NCI-H2107 (cell line): ENCODE results near the gene TMEM121B.

ENCODE experiments used
- DNase-seq: peaks from one replicate; lab custom pipeline; 2025; lab: John Stamatoyannopoulos, UW

Gene TMEM121B

DNA sequence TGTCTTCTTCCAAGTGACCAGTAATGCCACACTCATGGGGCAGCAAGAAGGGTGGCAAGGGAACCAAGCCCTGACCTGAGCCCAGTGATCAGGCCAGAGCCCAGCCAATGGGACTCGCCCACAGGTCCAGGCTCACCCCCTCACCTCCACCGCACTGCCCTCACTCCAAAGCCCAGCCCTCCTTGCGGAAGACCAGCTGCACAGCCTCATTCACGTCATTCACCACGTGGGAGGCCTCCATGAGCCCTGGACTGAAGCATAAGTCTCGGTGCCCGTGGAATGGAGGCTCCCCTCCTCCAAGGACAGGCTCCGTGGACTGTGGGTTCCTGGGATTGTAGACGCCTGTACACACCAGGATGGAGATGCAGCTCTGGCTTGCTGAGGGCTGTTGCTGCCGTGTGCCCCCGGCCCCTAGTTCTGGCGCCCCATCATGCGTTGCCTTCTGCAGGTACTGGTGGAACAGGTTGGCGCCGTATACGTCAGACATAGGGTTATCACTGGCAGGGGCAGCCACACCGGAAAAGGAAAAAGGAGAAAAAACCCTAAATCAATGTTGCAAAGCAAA is 16.8 kb upstream of the TMEM121B start:
- no peak for DNase-seq

DNA sequence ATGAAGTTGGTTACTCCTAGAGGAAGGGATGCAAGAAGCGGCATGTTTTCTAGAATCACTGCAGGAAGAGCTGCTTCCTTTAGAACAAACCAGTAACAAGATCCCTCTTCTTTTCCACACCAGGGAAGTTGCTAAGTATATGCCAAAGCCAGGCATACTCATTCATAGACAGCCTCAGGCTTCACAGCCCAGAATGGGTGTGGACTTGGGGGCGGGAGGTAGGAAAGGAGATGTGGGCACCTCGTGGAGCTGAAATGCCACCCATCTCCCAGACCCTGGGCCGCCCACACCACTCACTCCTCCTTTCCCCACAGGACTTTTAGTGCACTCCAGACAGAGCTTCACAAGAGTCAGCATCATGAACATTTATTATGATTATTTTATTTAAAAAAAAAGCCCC is 16.0 kb upstream of the TMEM121B start:
- no peak for DNase-seq

- no peak for DNase-seq
These were observed 14.1 kb upstream of the TMEM121B start for GRCh38 chr22:17135153-17135760.

- no peak for DNase-seq
These were observed 12.0 kb upstream of the TMEM121B start for GRCh38 chr22:17133137-17133536.

DNA sequence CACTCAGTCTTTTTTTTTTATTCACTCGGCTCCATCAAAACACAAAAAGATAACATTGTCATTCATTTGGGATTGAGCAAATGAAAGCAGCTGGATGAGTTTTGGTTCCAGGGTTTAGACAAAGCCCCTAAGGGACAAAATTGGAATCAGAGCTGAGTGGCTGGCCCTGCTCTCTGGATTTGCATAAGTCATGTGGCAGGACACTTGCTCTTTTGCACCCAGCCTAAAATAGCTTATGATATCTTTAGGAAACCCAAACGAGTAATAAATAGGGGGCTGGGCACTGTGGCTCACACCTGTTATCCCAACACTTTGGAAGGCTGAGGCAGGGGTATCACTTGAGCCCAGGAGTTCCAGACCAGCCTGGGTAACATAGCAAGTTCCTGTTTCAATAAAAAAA is 11.0 kb upstream of the TMEM121B start:
- DNase-seq: no peak

DNA sequence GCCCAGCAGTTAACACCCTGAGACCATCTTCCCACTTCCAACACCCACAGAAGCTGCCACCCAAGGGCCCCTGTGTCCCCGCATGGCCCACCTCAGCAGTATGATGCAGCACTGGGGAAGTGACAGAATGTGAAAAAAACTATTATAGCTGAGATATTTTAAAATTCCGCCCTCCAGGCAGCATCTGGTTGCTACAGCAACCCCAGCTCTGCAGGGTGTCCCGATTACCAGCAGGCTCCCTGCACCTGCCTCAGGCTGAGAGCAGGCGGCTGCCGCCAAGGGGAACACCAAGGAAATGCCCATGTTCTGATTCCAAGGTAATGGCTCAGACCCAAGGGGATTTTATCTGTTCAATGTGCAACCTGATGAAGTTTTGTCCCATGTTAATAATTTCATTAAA is 10.5 kb upstream of the TMEM121B start:
- DNase-seq: no peak

DNA sequence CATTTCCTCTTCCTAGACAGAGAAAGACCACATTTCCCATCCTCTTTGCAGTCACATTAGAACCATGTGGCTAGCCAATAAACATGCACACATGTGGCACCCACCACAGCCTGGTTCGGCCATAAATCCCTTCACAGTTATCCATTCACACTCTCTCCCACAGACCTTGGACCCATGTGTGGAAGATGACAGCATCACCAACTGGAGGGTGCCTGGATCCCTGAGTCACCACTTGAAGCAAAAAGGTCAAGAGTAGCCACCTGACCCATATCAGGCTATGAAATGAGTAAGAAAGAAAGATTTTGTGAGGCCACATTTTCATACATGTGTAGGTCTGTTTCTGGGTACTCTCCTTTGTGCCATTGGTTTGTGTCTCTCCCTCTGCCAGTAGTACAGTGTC is 9.0 kb upstream of the TMEM121B start:
- no peak for DNase-seq

GRCh38 chr22:17120711-17121232 is 388 bp downstream of the TMEM121B start:
- no peak for DNase-seq

DNA sequence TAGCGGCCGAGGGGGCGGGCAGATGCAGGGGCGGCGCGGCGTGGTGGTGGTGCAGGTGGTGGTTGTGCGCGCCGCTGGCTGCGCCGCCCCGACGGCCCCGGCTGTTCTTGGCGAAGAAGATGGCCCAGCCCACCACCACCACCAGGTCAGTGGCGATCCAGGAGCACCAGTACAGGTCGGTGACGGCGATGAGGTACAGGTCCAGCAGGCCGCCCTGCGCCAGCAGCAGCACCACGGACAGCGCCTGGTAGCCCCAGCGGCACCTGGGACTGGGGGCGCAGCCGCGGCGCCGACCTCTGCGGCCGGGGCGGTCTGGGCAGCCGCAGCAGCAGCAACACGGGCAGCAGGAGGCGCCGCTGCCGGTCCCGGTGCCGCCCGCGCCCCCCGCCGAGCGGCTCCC is 879 bp downstream of the TMEM121B start:
- no peak for DNase-seq

DNA sequence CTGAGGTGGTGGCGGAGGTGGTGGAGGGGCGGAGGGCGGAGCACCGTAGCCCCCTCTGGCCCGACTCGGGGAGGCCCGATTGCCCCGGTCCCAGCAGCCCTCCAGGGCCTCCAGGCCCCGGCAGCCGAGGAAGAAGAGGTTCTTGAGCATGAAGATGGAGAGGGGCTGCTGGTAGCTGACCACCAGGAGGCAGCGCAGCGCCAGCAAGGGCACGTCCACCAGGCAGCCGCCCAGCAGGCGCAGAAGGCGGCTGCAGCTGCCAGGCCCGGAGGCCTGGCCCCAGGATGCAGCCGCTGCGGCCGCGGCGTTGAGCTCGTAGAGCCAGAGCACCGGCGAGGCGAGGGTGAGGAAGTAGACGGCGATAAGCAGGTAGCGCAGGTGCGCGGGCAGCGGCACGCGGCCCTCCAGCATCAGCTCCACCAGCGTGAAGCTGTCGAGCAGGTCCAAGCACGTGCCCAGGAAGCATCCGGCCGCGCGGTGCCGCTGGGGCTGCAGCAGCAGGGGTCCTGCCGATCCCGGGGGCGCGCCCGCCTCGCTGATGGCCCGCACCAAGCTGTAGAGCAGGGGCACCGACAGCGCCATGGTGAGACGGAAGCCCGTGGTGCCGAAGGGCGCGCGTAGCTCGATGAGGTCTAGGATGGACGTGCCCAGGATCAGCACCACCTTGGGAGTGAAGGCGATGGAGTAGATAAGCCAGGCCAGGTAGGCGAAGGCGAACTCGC is 1.5 kb downstream of the TMEM121B start:
- DNase-seq: no peak

DNA sequence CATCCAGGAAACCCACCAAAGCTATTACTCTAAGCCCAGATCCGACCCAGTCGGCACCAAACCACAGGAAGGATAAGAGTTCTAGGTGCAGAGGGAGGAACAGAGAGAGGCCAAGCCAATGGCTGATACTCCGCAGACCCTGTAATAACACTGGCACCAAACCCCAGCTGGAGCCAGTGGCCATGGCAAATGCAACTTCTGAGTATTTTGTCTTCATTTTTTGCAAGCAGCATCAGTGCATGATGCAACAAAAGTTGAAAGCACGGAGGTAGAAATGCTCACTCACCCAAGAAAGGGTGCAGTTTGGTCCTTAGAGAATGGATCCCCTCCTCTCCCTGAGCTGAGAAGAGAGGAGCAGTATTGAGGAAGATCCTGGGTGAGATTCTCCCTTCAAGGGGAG is 2.8 kb downstream of the TMEM121B start:
- no peak for DNase-seq

DNA sequence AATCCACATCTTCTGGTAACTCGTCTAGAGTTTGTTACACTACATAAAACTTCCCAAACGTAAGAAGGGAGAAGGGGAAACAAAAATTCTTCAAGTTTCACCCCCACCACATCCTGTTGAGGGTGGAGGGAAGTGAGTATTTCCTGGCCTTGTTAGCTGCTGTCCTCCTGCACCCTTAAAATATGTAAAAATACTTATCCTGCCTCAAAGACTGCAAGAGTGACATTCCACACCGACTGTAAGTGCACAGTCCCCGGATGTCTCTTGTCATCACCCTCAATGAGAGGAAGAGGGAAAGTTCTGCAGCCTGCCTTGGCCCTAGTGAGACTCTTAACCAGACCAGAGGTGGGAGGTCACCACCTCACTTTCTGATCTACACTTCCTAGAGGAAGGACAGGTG is 3.3 kb downstream of the TMEM121B start:
- DNase-seq: no peak

- DNase-seq: no peak
These were observed 3.8 kb downstream of the TMEM121B start for GRCh38 chr22:17117400-17117799.

DNA sequence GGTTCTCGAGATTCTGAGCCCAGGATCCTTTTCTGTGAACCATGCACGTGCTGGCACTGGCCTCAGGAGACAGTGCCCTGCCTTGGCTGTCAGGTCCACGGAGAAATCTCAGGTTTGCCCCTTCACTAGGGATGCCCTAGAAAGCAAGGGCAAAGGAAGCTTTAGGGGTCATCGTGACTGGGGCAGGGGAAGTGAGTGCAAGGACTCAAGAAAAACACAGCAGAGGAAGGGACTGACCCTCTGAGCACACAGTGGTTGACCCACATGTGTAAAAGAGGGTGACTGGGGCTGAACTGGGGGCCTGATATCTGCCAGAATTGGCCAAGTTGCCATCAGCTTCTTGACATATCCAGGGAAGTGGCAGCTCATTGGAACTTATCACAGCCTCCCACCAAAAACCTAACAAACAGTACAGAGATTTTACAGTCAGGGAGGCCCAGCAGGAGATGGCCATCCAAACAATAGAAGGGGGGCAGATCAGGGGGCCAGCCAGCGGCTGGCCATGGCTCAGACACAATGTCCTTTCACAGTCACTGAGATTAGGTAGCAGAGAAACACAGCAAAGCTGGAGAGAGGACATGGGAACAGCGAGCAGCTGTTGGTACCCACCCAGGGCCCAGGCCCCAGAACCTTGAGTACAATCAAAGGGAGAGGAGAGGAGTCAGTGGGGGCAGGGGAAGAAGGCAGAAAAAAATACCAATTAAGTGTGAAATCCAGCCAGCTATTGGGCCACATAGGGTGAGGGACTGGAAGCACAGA is 4.4 kb downstream of the TMEM121B start:
- DNase-seq: no peak

- no peak for DNase-seq
These were observed 5.1 kb downstream of the TMEM121B start for GRCh38 chr22:17115945-17116565.

- no peak for DNase-seq
These were observed 5.9 kb downstream of the TMEM121B start for GRCh38 chr22:17115236-17115635.

GRCh38 chr22:17114898-17115235 is 6.3 kb downstream of the TMEM121B start:
- no peak for DNase-seq

DNA sequence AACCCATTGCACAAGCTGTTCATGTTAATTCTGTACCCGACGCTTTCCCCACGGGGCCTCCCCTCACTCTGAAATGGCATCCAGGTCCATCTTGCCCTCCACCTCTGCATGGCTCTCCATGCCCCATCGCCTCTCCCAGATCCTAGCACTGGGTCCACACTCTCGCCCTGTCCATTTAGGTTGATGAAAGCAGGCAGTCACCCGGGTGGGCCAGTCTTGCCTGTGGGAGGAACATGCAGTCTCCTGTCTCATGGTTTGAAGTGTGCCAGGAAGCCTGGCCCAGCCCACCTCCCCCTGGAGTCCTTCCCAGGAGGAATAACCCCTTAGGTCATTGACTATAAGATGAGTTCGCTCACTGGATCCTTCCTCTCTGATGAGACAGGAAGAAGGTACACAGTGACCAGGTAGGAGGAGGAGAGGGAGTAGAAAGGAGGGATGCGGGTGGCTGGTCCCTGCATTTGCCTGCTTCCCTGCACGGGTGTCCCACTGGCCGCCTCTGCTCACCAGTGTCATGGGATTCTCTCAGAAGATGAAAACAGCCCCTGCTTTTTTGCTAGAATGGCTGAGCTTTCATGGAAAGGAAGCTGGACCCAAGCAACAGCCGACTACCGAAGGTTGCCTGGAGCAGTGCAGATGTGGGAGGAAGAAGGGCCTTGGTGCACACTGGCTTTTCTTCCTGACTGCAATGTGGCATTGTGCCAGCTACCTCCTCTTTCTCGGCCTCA is 6.8 kb downstream of the TMEM121B start:
- DNase-seq: no peak

DNA sequence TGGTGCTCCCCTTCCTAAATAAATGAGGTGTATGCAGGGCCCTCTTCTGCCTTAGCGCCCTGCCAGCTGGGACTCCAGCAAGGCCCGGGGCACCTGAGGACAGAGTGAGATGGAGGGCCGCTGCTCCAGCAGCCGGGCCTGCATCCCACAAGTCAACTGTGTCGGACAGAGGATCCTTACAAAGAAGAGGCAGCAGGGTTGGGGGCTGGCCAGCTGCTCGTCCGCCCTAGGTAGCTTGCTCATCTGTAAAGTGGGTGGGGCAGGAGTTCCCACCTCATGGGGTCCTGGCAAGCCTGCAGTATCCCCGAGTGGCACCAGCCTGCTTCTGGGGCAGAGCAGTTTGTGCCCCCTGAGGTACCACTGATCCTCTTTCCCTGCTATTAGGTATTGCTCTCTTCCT is 7.6 kb downstream of the TMEM121B start:
- no peak for DNase-seq

GRCh38 chr22:17112491-17113042 is 8.6 kb downstream of the TMEM121B start:
- DNase-seq: no peak

GRCh38 chr22:17110791-17111550 is 10.2 kb downstream of the TMEM121B start:
- no peak for DNase-seq
